ENCODE measurements around the gene IL1RL1. TPM values are rescaled to one million over a fixed set of nuclear protein-coding genes. Genes with fewer than 3 reads are reported as not detected.

IL1RL1 gene
- total RNA-seq, 2 experiments from 2014 or later: not detected

DNA sequence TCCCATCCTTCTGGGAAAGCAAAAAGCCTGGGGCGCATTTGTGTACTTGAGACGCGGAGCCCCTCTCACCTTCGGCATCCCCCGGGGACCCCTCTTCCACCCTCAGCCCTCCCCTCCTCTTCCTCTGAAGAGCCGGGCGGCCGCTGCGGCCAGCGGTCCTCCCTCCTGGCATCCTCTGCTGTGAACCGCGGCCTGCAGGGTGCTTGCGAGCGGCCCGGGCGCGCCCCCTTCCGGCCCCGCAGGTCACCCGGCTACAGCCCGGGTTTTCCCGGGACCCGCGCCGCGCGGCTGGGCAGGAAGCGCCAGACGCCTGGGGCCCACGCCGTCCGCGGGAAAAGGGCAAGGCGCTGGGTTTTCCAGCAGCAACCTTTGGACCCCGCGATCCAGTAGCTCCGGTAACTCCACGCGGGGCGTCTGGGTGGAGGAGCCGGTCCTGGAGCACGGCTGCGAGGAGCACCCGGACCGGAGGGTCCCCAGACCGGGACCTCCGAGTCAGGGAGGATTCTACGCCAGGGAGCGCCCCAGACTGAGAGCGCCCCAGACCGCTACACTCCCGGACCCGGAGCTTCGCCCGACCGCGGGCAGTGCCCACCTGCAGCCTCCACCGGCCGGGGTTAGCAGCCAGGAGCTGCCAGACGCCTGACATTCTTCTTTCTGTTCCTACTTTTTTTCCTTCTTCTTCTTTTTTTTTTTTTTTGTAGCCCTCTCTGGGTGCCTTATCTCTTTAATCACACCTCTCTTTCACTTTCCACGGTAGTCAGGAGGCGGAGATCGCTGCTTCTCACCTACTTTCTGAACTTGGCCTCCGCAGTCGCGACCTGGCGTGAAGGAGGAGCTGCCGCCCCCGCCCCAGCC, 44.4 kb downstream of the IL1RL1 start, which contains the start of gene IL18R1:
IL18R1 (plus strand) TSS at position 271 of the 855 bp plus-strand sequence. CDS start 6,865 bp downstream, outside the sequence.
- Mint-ChIP-seq H3K4me3 (peak within 1 kb of the TSS; percentile 91), H3K27ac (peak within 1 kb of the TSS; percentile 87), H3K9me3 (no peaks in the 10 kb centered on the region), H3K27me3 (no peaks in the 10 kb centered on the region), H3K36me3 (ENCODE audit: low read depth) (no peaks in the 10 kb centered on the region), H3K4me1 (ENCODE audit: low read depth) (peaks cover 44% of the 10 kb centered on the region)
- Histone ChIP-seq H3K27me3 (ENCODE audit: control insufficient read depth in 1 of 2, insufficient read depth in 2 of 2, low read length in 2 of 2) (no peaks in the 10 kb centered on the region), H3K4me3 (ENCODE audit: low read length) (peak within 1 kb of the TSS; percentile 97), H3K36me3 (ENCODE audit: insufficient read depth, low read length) (no peaks in the 10 kb centered on the region), H3K9me3 (ENCODE audit: control insufficient read depth in 1 of 2, insufficient read depth in 1 of 2, low read length in 2 of 2) (no peaks in the 10 kb centered on the region), H3K4me1 (ENCODE audit: insufficient read depth, low read length) (peaks cover 27% of the 10 kb centered on the region), H3K27ac (ENCODE audit: low read depth in 1 of 2, low read length in 2 of 2) (peak within 1 kb of the TSS; percentile 41 to 83)
- peak; percentile 29 to 88 (median 55) for DNase-seq
- intact Hi-C loops (cut with DNase I, micrococcal nuclease): loop anchor here (5.0 kb wide), 3 partner anchors 87 to 333 kb away; no protein-coding TSS in a partner anchor
- CTCF ChIA-PET: interaction anchor here (0.7 to 1.4 kb wide), 11 partner anchors 12 to 335 kb away, joined by 3 to 7 read pairs (median 4); no protein-coding TSS in a partner anchor
- peak; percentile 76 for ATAC-seq (ENCODE audit: poor library complexity)
- TF ChIP-seq, protein P1, sequence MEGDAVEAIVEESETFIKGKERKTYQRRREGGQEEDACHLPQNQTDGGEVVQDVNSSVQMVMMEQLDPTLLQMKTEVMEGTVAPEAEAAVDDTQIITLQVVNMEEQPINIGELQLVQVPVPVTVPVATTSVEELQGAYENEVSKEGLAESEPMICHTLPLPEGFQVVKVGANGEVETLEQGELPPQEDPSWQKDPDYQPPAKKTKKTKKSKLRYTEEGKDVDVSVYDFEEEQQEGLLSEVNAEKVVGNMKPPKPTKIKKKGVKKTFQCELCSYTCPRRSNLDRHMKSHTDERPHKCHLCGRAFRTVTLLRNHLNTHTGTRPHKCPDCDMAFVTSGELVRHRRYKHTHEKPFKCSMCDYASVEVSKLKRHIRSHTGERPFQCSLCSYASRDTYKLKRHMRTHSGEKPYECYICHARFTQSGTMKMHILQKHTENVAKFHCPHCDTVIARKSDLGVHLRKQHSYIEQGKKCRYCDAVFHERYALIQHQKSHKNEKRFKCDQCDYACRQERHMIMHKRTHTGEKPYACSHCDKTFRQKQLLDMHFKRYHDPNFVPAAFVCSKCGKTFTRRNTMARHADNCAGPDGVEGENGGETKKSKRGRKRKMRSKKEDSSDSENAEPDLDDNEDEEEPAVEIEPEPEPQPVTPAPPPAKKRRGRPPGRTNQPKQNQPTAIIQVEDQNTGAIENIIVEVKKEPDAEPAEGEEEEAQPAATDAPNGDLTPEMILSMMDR (IDR thresholded peaks at IDR 0.05): peak; percentile 92
- POLR2A ChIA-PET: interaction anchor here (0.7 to 1.0 kb wide), 3 partner anchors 13 to 881 kb away, joined by 3 to 8 read pairs (median 6); partner anchors contain the start of gene RFX8

DNA sequence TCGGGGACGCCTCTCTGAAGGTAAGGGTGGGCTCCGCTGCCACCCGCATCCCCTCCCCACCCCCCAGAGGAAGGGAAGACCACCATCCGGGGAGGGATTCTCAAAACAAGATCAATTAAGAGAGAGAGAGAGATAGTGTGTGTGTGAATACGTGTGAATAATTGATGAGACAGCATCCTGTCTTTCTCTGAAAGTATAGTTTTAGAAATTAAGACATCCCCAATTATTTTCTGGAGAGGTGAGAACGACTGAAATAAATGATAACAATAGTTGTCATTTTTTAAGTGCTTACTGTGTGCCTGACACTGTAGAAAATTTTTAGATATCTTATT, 45.0 kb downstream of the IL1RL1 start:
- Histone ChIP-seq H3K27ac (ENCODE audit: low read depth in 1 of 2, low read length in 2 of 2) (peak overlapping the region; percentile 41 to 83), H3K36me3 (ENCODE audit: insufficient read depth, low read length) (no peaks in the 10 kb centered on the region), H3K4me3 (ENCODE audit: low read length) (peak overlapping the region; percentile 97), H3K9me3 (ENCODE audit: control insufficient read depth in 1 of 2, insufficient read depth in 1 of 2, low read length in 2 of 2) (no peaks in the 10 kb centered on the region), H3K4me1 (ENCODE audit: insufficient read depth, low read length) (peaks cover 27% of the 10 kb centered on the region), H3K27me3 (ENCODE audit: control insufficient read depth in 1 of 2, insufficient read depth in 2 of 2, low read length in 2 of 2) (no peaks in the 10 kb centered on the region)
- ChIA-PET CTCF (interaction anchor here (0.7 to 1.4 kb wide), 10 partner anchors 11 to 336 kb away, joined by 3 to 7 read pairs (median 4); no protein-coding TSS in a partner anchor), POLR2A (interaction anchor here (1.0 kb wide), 2 partner anchors 12 to 19 kb away, joined by 6 to 8 read pairs; no protein-coding TSS in a partner anchor)
- H3K9me3 Mint-ChIP-seq: no peaks in the 10 kb centered on the region
- TF ChIP-seq, protein P1 (IDR thresholded peaks at IDR 0.05): no peak
- peak overlapping the region; percentile 91 for H3K4me3 Mint-ChIP-seq
- no peaks in the 10 kb centered on the region for H3K36me3 Mint-ChIP-seq (ENCODE audit: low read depth)
- ATAC-seq (ENCODE audit: poor library complexity): peak; percentile 11
- H3K27me3 Mint-ChIP-seq: no peaks in the 10 kb centered on the region
- H3K4me1 Mint-ChIP-seq (ENCODE audit: low read depth): peaks cover 49% of the 10 kb centered on the region
- intact Hi-C loops (cut with DNase I, micrococcal nuclease): loop anchor here (5.0 kb wide), 3 partner anchors 86 to 334 kb away; no protein-coding TSS in a partner anchor
- peak overlapping the region; percentile 87 for H3K27ac Mint-ChIP-seq
- no peak for DNase-seq

DNA sequence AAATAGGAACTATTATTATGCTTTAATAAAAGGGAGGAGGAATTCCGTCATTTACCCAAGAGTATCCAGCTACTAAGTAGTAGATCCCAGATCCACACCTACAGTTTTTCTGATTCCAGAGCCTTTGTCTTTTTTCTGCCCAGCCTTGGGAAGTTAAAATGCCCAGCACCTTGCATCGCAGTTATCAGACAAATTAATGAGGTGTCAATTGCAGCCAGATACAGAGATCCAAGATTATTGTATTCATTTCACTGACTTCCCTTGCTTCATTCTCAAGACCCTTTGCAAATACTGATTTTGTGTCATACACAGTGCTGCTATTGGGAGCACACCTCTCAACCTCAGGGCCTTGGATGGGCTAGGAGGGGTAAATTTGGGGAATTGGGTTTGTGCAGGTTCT, 45.4 kb downstream of the IL1RL1 start:
- TF ChIP-seq, protein P1 (IDR thresholded peaks at IDR 0.05): no peak
- intact Hi-C loops (cut with DNase I, micrococcal nuclease): loop anchor here (5.0 kb wide), 3 partner anchors 86 to 334 kb away; no protein-coding TSS in a partner anchor
- Histone ChIP-seq H3K9me3 (ENCODE audit: control insufficient read depth in 1 of 2, insufficient read depth in 1 of 2, low read length in 2 of 2) (no peaks in the 10 kb centered on the region), H3K27me3 (ENCODE audit: control insufficient read depth in 1 of 2, insufficient read depth in 2 of 2, low read length in 2 of 2) (no peaks in the 10 kb centered on the region), H3K4me3 (ENCODE audit: low read length) (peak overlapping the region; percentile 97), H3K4me1 (ENCODE audit: insufficient read depth, low read length) (peaks cover 31% of the 10 kb centered on the region), H3K36me3 (ENCODE audit: insufficient read depth, low read length) (no peaks in the 10 kb centered on the region), H3K27ac (ENCODE audit: low read depth in 1 of 2, low read length in 2 of 2) (peak overlapping the region in 1 of 2 donors; percentile 83)
- Mint-ChIP-seq H3K27ac (peak overlapping the region; percentile 87), H3K36me3 (ENCODE audit: low read depth) (peaks cover under 1% of the 10 kb centered on the region), H3K27me3 (no peaks in the 10 kb centered on the region), H3K9me3 (no peaks in the 10 kb centered on the region), H3K4me3 (peak overlapping the region; percentile 91), H3K4me1 (ENCODE audit: low read depth) (peaks cover 53% of the 10 kb centered on the region)
- ATAC-seq (ENCODE audit: poor library complexity) (no peak), DNase-seq (no peak)
- ChIA-PET CTCF (interaction anchor here (1.1 to 1.4 kb wide), 6 partner anchors 17 to 336 kb away, joined by 3 to 7 read pairs (median 4); no protein-coding TSS in a partner anchor), POLR2A (interaction anchor here (1.0 kb wide), 1 partner anchor 12 kb away, joined by 6 read pairs; no protein-coding TSS in a partner anchor)

Measured in CD4-positive, alpha-beta T cell (primary cell).